NCI-H2196 treated with DMSO at 0.1 percent for 48 hours (cell line): ENCODE data around the gene ASTN2.

Source experiments
- DNase-seq: peaks from one replicate; lab custom pipeline; 2025; ENCODE audit not compliant: unreplicated experiment; lab: John Stamatoyannopoulos, UW

The ASTN2 gene

GRCh38 chr9:116646661-116647514, 768.0 kb downstream of the ASTN2 start:
- no peak for DNase-seq

- DNase-seq, result no peak
Measured at GRCh38 chr9:116644091-116644688, 770.7 kb downstream of the ASTN2 start.

DNA sequence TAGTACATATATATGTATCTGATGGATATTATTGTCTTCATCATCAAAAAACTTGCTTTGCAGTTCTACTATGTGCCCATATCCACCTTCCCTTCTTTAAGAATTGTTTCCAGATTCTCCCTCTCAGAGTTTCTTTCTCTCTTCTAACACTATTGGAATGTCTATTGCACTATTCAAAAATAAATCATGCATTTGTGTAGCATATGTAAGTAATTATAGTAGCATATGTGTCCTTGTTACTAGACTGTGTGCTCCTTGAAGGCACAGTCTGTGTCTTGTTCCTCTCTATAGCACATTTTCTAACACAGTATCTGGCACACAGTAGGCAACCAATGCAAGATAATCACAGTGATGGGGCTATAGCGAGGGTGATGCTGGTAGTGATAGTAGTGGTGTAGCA, 771.2 kb downstream of the ASTN2 start:
- no peak for DNase-seq

DNA sequence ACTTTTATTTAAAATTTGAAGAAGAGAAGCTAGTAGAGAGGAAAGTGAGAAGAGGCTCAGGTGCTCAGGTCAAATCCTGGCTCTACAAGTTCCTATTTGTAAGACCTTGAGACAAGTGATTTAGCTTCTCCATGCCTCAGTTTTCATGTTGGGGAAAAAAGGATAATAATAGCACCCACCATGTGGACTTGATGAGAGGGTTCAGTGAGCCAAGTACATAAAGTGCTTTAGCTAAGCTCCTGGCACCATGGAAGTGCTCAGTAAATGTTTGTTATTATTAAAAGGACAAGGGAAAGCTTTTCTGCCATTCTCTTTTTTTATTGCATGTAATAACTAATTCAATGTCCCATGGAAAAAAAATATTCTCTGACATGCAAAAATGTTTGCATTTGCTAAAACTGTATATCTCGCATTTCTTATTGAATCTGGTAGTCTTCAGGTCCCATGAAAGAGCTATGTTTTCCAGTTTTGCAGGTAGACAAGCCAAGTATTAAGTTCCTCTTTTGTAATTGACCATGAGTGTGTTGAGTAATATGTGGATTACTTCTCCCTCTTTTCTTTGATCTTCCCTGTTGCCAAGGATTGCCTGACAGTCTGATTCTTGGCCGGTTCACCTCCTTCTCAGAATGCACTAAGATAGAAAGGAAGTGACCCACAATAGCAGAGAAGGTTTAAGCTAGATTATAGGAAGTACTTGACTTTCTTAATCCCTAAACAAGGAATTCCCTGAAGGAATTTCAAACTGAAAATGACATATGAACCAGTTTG, 773.4 kb downstream of the ASTN2 start:
- no peak for DNase-seq

- no peak for DNase-seq
Measured at GRCh38 chr9:116639251-116639741, 775.6 kb downstream of the ASTN2 start.

DNA sequence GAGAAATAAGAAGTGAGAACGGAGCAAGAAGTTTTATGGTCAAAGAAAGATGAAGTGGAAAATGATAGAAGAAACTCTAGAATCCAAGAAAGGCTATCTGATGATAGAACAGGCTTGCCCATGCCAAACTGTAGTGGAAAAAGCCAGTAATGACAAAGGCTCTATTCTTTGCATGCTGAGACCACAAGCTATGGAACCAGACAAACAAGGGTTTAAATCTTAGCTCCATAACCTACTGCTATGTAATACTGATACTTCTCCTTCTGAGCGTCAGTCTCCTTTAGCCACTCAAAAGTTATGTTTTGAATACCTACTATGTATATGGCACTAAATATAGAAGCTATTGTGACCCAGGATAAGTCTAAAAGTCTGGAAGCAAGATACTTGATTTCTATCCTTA, 778.9 kb downstream of the ASTN2 start:
- no peak for DNase-seq

- no peak for DNase-seq
Measured at GRCh38 chr9:116632990-116633838, 781.6 kb downstream of the ASTN2 start.

GRCh38 chr9:116629634-116630033, 785.2 kb downstream of the ASTN2 start:
- DNase-seq, result no peak

DNA sequence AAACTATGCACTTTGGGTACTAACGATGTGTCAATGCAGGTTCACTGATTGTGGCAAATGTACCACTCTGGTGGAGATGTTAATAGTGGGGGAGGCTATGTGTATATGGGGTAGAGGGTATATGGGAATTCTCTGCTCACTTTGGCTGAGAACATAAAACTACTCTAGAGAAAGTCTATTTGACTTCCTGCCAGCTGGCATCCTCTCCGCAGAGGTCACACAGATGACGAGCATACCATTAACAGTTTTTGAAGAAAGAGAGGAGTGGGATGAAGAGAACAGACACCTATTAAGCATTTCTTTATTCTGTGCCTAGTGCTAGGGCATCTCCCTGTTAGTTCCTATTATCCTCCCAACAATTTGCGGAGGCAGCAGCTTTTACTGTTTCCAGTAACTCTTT, 786.1 kb downstream of the ASTN2 start:
- DNase-seq, result no peak

DNA sequence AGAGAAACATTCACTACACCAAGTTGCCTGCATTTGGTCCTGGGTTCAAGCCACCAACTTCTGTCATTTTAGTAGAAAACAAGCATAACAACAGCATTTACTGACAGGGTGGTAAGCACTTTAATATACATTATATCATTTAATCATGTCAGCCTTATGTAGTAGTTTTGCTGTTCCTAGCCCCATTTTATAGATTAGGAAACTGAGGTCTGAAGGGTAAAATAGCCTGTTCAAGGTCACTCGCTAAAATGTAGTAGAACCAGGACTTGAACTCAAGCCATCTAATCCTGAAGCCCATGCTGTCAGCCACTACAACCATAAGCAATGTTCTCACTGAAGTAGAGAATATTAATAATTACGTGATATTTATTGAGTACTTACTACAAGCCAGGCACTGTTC, 787.4 kb downstream of the ASTN2 start:
- DNase-seq, result no peak

GRCh38 chr9:116626762-116627161, 788.1 kb downstream of the ASTN2 start:
- no peak for DNase-seq

DNA sequence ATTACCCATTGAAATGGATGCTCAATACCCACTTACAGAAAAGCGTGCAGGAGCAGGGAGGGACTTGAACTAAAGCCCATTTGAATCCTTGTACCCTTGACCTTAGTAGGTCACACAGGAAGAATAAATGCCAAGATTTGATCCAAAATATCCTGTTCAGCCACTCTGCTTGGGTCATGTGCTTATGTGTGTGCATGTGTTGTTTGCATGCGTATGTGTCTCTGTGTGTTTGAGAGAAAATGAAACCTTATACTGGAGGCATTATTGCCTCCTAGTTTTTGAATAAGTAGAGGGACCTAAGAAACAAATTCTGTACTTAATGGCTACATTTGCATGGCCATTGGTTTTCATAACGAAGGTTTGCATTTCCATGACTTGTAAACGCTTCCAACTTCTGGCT, 791.1 kb downstream of the ASTN2 start:
- no peak for DNase-seq

GRCh38 chr9:116617389-116617788, 797.5 kb downstream of the ASTN2 start:
- no peak for DNase-seq

GRCh38 chr9:116616304-116616914, 798.4 kb downstream of the ASTN2 start:
- DNase-seq, result no peak

GRCh38 chr9:116608064-116608463, 806.8 kb downstream of the ASTN2 start:
- no peak for DNase-seq

- no peak for DNase-seq
Measured at GRCh38 chr9:116605904-116606341, 808.9 kb downstream of the ASTN2 start.

DNA sequence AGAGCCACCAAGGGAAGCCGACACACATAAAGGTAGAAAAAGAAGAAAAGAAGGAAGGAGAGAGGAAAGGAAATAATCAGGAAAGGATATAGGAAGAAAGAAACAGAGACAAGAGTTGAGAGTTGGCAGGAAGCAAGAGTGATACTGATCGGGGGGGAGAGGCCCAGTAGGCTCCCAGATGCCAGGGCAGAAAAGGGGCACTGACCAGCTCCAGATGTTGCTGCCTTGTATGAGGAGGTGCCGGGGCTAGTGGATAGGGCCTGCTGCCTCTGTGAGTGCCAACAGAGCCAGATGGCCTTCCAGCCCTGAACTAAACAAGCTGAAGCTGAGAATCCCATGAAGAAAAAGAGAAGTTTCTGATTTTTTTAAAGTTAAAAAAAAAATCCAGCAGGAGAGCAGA, 809.8 kb downstream of the ASTN2 start:
- no peak for DNase-seq

GRCh38 chr9:116604251-116604650, 810.6 kb downstream of the ASTN2 start:
- no peak for DNase-seq

DNA sequence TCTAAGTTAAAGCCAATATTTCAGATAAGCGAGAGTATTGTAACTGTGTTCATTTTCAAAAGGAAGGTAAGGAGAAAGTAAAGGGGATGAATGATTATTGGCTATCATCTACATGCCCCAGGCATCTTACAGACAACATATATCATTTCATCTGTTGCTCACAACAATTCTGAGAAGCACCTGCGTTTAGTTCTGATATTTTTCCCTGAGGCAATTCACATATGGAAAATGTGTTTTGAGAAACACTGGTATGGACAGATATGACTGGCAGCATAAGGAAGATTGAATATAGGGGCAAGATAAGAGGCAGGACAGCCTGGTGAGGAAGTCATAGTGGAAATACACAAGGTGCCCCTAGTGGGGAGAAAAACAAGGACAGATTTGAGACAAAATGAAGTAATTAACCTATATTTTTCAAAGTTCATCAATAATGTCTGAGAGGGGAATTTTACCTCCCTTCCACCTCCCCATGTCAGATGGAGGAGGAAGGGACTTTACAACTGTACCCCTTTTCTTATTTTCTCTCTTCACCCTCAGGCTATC, 815.4 kb downstream of the ASTN2 start:
- no peak for DNase-seq

GRCh38 chr9:116596646-116597045, 818.2 kb downstream of the ASTN2 start:
- no peak for DNase-seq
